IMR-90 (cell line): ENCODE results near the gene CPEB3. TPM values are rescaled to one million over a fixed set of nuclear protein-coding genes. Genes with fewer than 3 reads are reported as not detected.
A peak's percentile ranks its signal among the peaks of the same experiment; 100 is the strongest.

Source experiments
- ATAC-seq: fragments of 200-7000 bp; cut with Tn5 transposase; 2 replicates; pipeline ENCODE4 v1.9.1; 2020; ENCODE audit warnings: low read depth, mild to moderate bottlenecking, moderate library complexity
- BruUV-seq: library from RNA; stranded (reverse); fragments of 400-500 nt; replicated peaks from 2 replicates; lab custom pipeline; 2021; lab: Mats Ljungman, UMichigan
- CTCF ChIA-PET: fragments of 300-600 bp; formaldehyde crosslinking; extraction: SDS; loops from one replicate; lab custom pipeline; 2021; ENCODE audit warnings: antibody characterized with exemption; lab: Yijun Ruan, JAX
- POLR2A ChIA-PET: fragments of 300-600 bp; sonication (Branson Sonifier 250); formaldehyde crosslinking; loops from one replicate; lab custom pipeline; 2022; ENCODE audit warnings: antibody characterized with exemption; ENCODE audit not compliant: unreplicated experiment; lab: Charles Lee
- DNase-seq: peaks from one replicate; pipeline ENCODE4 v3.0.0; 2013
- H2AFZ ChIP-seq: replicated peaks from 2 replicates; pipeline ENCODE3; 2013; ENCODE audit warnings: low read length, mild to moderate bottlenecking; ENCODE audit not compliant: poor library complexity
- H2AK5ac ChIP-seq: 2 replicates; pipeline ENCODE4 v1.6.1; 2013; ENCODE audit warnings: low read depth, low read length, inconsistent platforms
- H2AK9ac ChIP-seq: replicated peaks from 2 replicates; pipeline ENCODE3; 2013; ENCODE audit warnings: mild to moderate bottlenecking, low read depth, low read length, moderate library complexity; ENCODE audit not compliant: poor library complexity
- H2BK120ac ChIP-seq: 2 replicates; pipeline ENCODE4 v1.6.1; 2013; ENCODE audit warnings: low read depth, low read length, inconsistent platforms
- H2BK15ac ChIP-seq: 3 replicates; pipeline ENCODE4 v1.6.1; 2013; ENCODE audit warnings: low read depth, low read length, inconsistent platforms
- H2BK20ac ChIP-seq: 2 replicates; pipeline ENCODE4 v1.6.1; 2013; ENCODE audit warnings: low read depth, mild to moderate bottlenecking, inconsistent platforms, low read length, moderate library complexity
- H2BK5ac ChIP-seq: 2 replicates; pipeline ENCODE4 v1.6.1; 2013; ENCODE audit warnings: mild to moderate bottlenecking, low read depth, low read length, inconsistent platforms; ENCODE audit not compliant: poor library complexity, severe bottlenecking
- H3K14ac ChIP-seq: replicated peaks from 2 replicates; pipeline ENCODE4 v1.6.1; 2013; ENCODE audit warnings: low read depth, low read length, inconsistent platforms
- H3K18ac ChIP-seq: 2 replicates; pipeline ENCODE4 v1.6.1; 2013; ENCODE audit warnings: low read depth, low read length, control low read depth
- H3K23ac ChIP-seq: 2 replicates; pipeline ENCODE4 v1.6.1; 2013; ENCODE audit warnings: low read depth, low read length, inconsistent platforms
- H3K27ac ChIP-seq: 2 replicates; pipeline ENCODE4 v1.5.1; 2013; ENCODE audit warnings: mild to moderate bottlenecking, control low read depth, low read length; ENCODE audit not compliant: insufficient read depth
- H3K27me3 ChIP-seq: 2 replicates; pipeline ENCODE4 v1.6.1; 2013; ENCODE audit warnings: low read length; ENCODE audit not compliant: control insufficient read depth, insufficient read depth
- H3K36me3 ChIP-seq: 2 replicates; pipeline ENCODE4 v1.6.1; 2013; ENCODE audit warnings: low read length, mixed read lengths; ENCODE audit not compliant: control insufficient read depth, insufficient read depth
- H3K4ac ChIP-seq: 2 replicates; pipeline ENCODE4 v1.6.1; 2013; ENCODE audit warnings: low read depth, low read length, inconsistent platforms
- H3K4me1 ChIP-seq: 2 replicates; pipeline ENCODE4 v1.6.1; 2013; ENCODE audit warnings: low read length, mixed read lengths; ENCODE audit not compliant: control insufficient read depth, insufficient read depth
- H3K4me2 ChIP-seq: 2 replicates; pipeline ENCODE4 v1.6.1; 2013; ENCODE audit warnings: low read depth, mild to moderate bottlenecking, control low read depth, low read length, moderate library complexity
- H3K4me3 ChIP-seq: 2 replicates; pipeline ENCODE4 v1.5.1; 2013; ENCODE audit warnings: low read depth, mild to moderate bottlenecking, control low read depth, low read length, moderate library complexity; ENCODE audit not compliant: insufficient read depth
- H3K56ac ChIP-seq: 2 replicates; pipeline ENCODE4 v1.6.1; 2013; ENCODE audit warnings: low read length, inconsistent platforms; ENCODE audit not compliant: insufficient read depth; ENCODE audit errors: extremely low read depth
- H3K79me1 ChIP-seq, 2 experiments: 2 replicates each; pipeline ENCODE4 v1.6.1; 2013; ENCODE audit warnings: low read length in 2 of 2, inconsistent platforms in 1 of 2, low read depth in 1 of 2
- H3K9ac ChIP-seq: 2 replicates; pipeline ENCODE4 v1.6.1; 2013; ENCODE audit warnings: low read depth, low read length, control low read depth
- H3K9me1 ChIP-seq: 2 replicates; pipeline ENCODE4 v1.6.1; 2013; ENCODE audit warnings: low read length, inconsistent platforms; ENCODE audit not compliant: insufficient read depth
- H3K9me3 ChIP-seq: 2 replicates; pipeline ENCODE4 v1.6.1; 2013; ENCODE audit warnings: low read length; ENCODE audit not compliant: control insufficient read depth, insufficient read depth
- H4K20me1 ChIP-seq: 2 replicates; pipeline ENCODE4 v1.6.1; 2013; ENCODE audit warnings: low read length, inconsistent platforms; ENCODE audit not compliant: insufficient read depth
- H4K5ac ChIP-seq: 2 replicates; pipeline ENCODE4 v1.6.1; 2013; ENCODE audit warnings: mild to moderate bottlenecking, low read depth, low read length, control low read depth
- H4K8ac ChIP-seq, 2 experiments: 2 replicates each; pipeline ENCODE4 v1.6.1; 2013; ENCODE audit warnings: low read depth in 2 of 2, low read length in 2 of 2, control low read depth in 1 of 2, inconsistent platforms in 1 of 2
- H4K91ac ChIP-seq: 2 replicates; pipeline ENCODE4 v1.6.1; 2013; ENCODE audit warnings: low read depth, low read length, inconsistent platforms; ENCODE audit not compliant: insufficient read depth
- BHLHE40 ChIP-seq: fragments of 150-350 bp; IDR thresholded peaks from 2 replicates; pipeline ENCODE4 v1.6.1; 2016; ENCODE audit warnings: mild to moderate bottlenecking, low read depth, low read length
- CHD1 ChIP-seq: IDR thresholded peaks from 2 replicates; pipeline ENCODE4 v1.6.1; 2012; ENCODE audit warnings: low read depth, low read length, improper control_type of control experiment
- CTCF ChIP-seq: conservative IDR thresholded peaks from 2 replicates; pipeline ENCODE4 v1.5.1; 2012; ENCODE audit warnings: mild to moderate bottlenecking, low read depth, low read length, improper control_type of control experiment
- ELK1 ChIP-seq: fragments of 150-350 bp; IDR thresholded peaks from 2 replicates; pipeline ENCODE4 v1.6.1; 2016; ENCODE audit warnings: low read depth, mild to moderate bottlenecking, low read length, moderate library complexity, borderline replicate concordance
- FOS ChIP-seq: fragments of 150-350 bp; IDR thresholded peaks from 2 replicates; pipeline ENCODE4 v1.6.1; 2016; ENCODE audit warnings: low read depth, low read length
- MAZ ChIP-seq: IDR thresholded peaks from 2 replicates; pipeline ENCODE4 v1.6.1; 2012; ENCODE audit warnings: low read depth, mild to moderate bottlenecking, low read length, improper control_type of control experiment, moderate library complexity, borderline replicate concordance
- NFE2L2 ChIP-seq: fragments of 150-350 bp; IDR thresholded peaks from 2 replicates; pipeline ENCODE4 v1.6.1; 2016; ENCODE audit warnings: low read depth, mild to moderate bottlenecking, low read length
- POLR2A ChIP-seq: IDR thresholded peaks from 2 replicates; pipeline ENCODE4 v1.6.1; 2012; ENCODE audit warnings: mild to moderate bottlenecking, low read depth, low read length
- RAD21 ChIP-seq: IDR thresholded peaks from 2 replicates; pipeline ENCODE4 v1.6.1; 2012; ENCODE audit warnings: low read length, improper control_type of control experiment
- SMC3 ChIP-seq: fragments of 150-350 bp; IDR thresholded peaks from 2 replicates; pipeline ENCODE4 v1.6.1; 2016; ENCODE audit warnings: low read depth, mild to moderate bottlenecking, antibody characterized with exemption, low read length, moderate library complexity
- USF2 ChIP-seq: fragments of 150-350 bp; IDR thresholded peaks from 2 replicates; pipeline ENCODE4 v1.6.1; 2017; ENCODE audit warnings: mild to moderate bottlenecking, antibody characterized with exemption, low read length, low read depth
- WGBS, 2 experiments: methylation state at CpG; one replicate each; pipeline versions ENCODE4 v1.1.5 to v1.1.7; 2013; ENCODE audit warnings: missing lambda C conversion rate in 2 of 2; ENCODE audit not compliant: insufficient read length in 1 of 2; ENCODE audit errors: extremely low coverage in 2 of 2; 5-methylcytosine and 5-hydroxymethylcytosine counted together
- dilution Hi-C: fragments of 300-500 bp; cut with HindIII; formaldehyde crosslinking; loops from one replicate; pipeline ENCODE4 v1.14.3; 2018; ENCODE audit warnings: low sequenced_read_pairs; ENCODE audit not compliant: unreplicated experiment
- in situ Hi-C: fragments of 300-500 bp; cut with MboI; formaldehyde crosslinking; loops from 3 replicates; pipeline ENCODE4 v1.14.3; 2019; ENCODE audit warnings: low sequenced_read_pairs, inconsistent platforms, mixed read lengths
- intact Hi-C: fragments of 100-400 bp; cut with micrococcal nuclease; formaldehyde crosslinking; loops from 2 replicates; pipeline ENCODE4 v1.10.0; 2022
- polyA plus RNA-seq, 3 experiments: library from polyadenylated mRNA; depleted of rRNA; stranded (reverse); fragments of >200 nt; gene quantifications; 2 replicates each; pipeline ENCODE4 v1.2.3, GENCODE V29; 2012; ENCODE audit warnings: low replicate concordance in 1 of 3
- total RNA-seq: library from RNA; depleted of rRNA; stranded (reverse); fragments of >200 nt; gene quantifications from 2 replicates; pipeline ENCODE4 v1.2.3, GENCODE V29; 2012

The CPEB3 gene
- total and polyA plus RNA-seq, 2 of the 4 experiments (the other 2 are of a cell fraction) = 0.18 to 0.36 TPM

- intact Hi-C loops = no loop called here
- Histone ChIP-seq H2BK5ac (no peak overlapping the region), H3K79me1 (peaks cover 0 to 10% of the 10 kb centered on the region in 2 experiments; a peak in 1 of 4 replicates), H3K4ac (no peak overlapping the region), H3K4me2 (no peak overlapping the region), H3K14ac (no peak overlapping the region), H2BK20ac (no peak overlapping the region), H2BK15ac (no peak overlapping the region), H3K4me1 (peaks cover 5% of the 10 kb centered on the region), H3K18ac (no peak overlapping the region), H2AK9ac (no peak overlapping the region), H3K4me3 (no peak overlapping the region), H2BK120ac (no peak overlapping the region), H4K20me1 (no peaks in the 10 kb centered on the region), H4K91ac (no peak overlapping the region), H3K27me3 (no peaks in the 10 kb centered on the region), H3K36me3 (peaks cover 18% of the 10 kb centered on the region), H3K56ac (no peak overlapping the region), H3K27ac (no peak overlapping the region), H3K9me3 (no peaks in the 10 kb centered on the region), H3K9ac (no peak overlapping the region), H3K9me1 (peaks cover 3% of the 10 kb centered on the region; the same call in 1 of the 2 replicates), H3K23ac (peak overlapping the region; percentile 45; the same call in 1 of the 2 replicates), H4K5ac (no peak overlapping the region), H2AK5ac (no peak overlapping the region), H4K8ac (no peak overlapping the region), H2AFZ (no peak overlapping the region)
- CTCF ChIA-PET = interaction anchor here (0.5 kb wide), 1 partner anchor 17 kb away, joined by 3 read pairs; no protein-coding TSS in a partner anchor
- POLR2A ChIA-PET = no interaction called here
- DNase-seq (peak; percentile 23), ATAC-seq (peak; percentile 54)
- dilution Hi-C loops = no loop called here
- no CpG with 5 or more reads among the region's 4 CpGs for WGBS, 2 experiments
- no peak for TF ChIP-seq CHD1
- TF ChIP-seq RAD21 = no peak
- TF ChIP-seq USF2 = no peak
- TF ChIP-seq ELK1 = no peak
- no peak for TF ChIP-seq BHLHE40
- no peak for TF ChIP-seq CTCF
- TF ChIP-seq FOS = no peak
- no peak for TF ChIP-seq POLR2A
- TF ChIP-seq SMC3 = no peak
- no peak for TF ChIP-seq MAZ
- no peak for TF ChIP-seq NFE2L2
- in situ Hi-C loops = no loop called here
- no TSS peak for BruUV-seq
Observed at GRCh38 chr10:92024700-92025099, 266.2 kb downstream of the CPEB3 start.
